IPS-20b (cell line): Measurements from ENCODE around the gene F7.

Experiments
- H3K27ac ChIP-seq: one replicate; pipeline ENCODE4 v1.5.1; 2013; ENCODE audit warnings: low read length
- H3K27me3 ChIP-seq: 2 replicates; pipeline ENCODE4 v1.6.1; 2013; ENCODE audit warnings: mild to moderate bottlenecking, low read length, inconsistent platforms; ENCODE audit not compliant: insufficient read depth
- H3K36me3 ChIP-seq: 2 replicates; pipeline ENCODE4 v1.6.1; 2013; ENCODE audit warnings: low read depth, mild to moderate bottlenecking, inconsistent platforms, low read length, moderate library complexity; ENCODE audit not compliant: insufficient read depth
- H3K4me1 ChIP-seq: 2 replicates; pipeline ENCODE4 v1.6.1; 2013; ENCODE audit warnings: mild to moderate bottlenecking, control low read depth, inconsistent platforms, low read length, moderate library complexity; ENCODE audit not compliant: insufficient read depth
- H3K4me3 ChIP-seq: 2 replicates; pipeline ENCODE4 v1.5.1; 2013; ENCODE audit warnings: mild to moderate bottlenecking, low read length, inconsistent platforms
- H3K9ac ChIP-seq: 2 replicates; pipeline ENCODE4 v1.6.1; 2013; ENCODE audit warnings: low read depth, mild to moderate bottlenecking, inconsistent platforms, low read length, moderate library complexity
- H3K9me3 ChIP-seq: 2 replicates; pipeline ENCODE4 v1.6.1; 2013; ENCODE audit warnings: mild to moderate bottlenecking, low read depth, low read length, inconsistent platforms; ENCODE audit not compliant: insufficient read depth

The F7 gene

GRCh38 chr13:113083022-113083373 lies 22.6 kb upstream of the F7 start:
- Histone ChIP-seq H3K9ac (no peak overlapping the region), H3K9me3 (no peaks in the 10 kb centered on the region), H3K27me3 (no peaks in the 10 kb centered on the region), H3K36me3 (0 out of 2 replicates have a peak, but pooled peaks cover 5% of the 10 kb centered on the region), H3K27ac (no peak overlapping the region), H3K4me3 (no peak overlapping the region), H3K4me1 (no peaks in the 10 kb centered on the region)

GRCh38 chr13:113083402-113084061 lies 22.1 kb upstream of the F7 start:
- H3K9me3 ChIP-seq = no peaks in the 10 kb centered on the region
- H3K36me3 ChIP-seq = 0 out of 2 replicates have a peak, but pooled peaks cover 5% of the 10 kb centered on the region
- no peaks in the 10 kb centered on the region for H3K4me1 ChIP-seq
- H3K9ac ChIP-seq = no peak overlapping the region
- no peak overlapping the region for H3K27ac ChIP-seq
- H3K4me3 ChIP-seq = no peak overlapping the region
- H3K27me3 ChIP-seq = no peaks in the 10 kb centered on the region

GRCh38 chr13:113084094-113084942 lies 21.3 kb upstream of the F7 start:
- H3K4me3 ChIP-seq = no peak overlapping the region
- no peak overlapping the region for H3K27ac ChIP-seq
- no peaks in the 10 kb centered on the region for H3K4me1 ChIP-seq
- no peaks in the 10 kb centered on the region for H3K27me3 ChIP-seq
- H3K9me3 ChIP-seq = no peaks in the 10 kb centered on the region
- no peak overlapping the region for H3K9ac ChIP-seq
- 0 out of 2 replicates have a peak, but pooled peaks cover 5% of the 10 kb centered on the region for H3K36me3 ChIP-seq

- H3K4me3 ChIP-seq = no peak overlapping the region
- H3K36me3 ChIP-seq = 0 out of 2 replicates have a peak, but pooled peaks cover 5% of the 10 kb centered on the region
- no peaks in the 10 kb centered on the region for H3K27me3 ChIP-seq
- H3K4me1 ChIP-seq = peaks cover 7% of the 10 kb centered on the region; the same call in 1 of the 2 replicates
- no peaks in the 10 kb centered on the region for H3K9me3 ChIP-seq
- H3K27ac ChIP-seq = no peak overlapping the region
- no peak overlapping the region for H3K9ac ChIP-seq
Observed at GRCh38 chr13:113084943-113085540, 20.5 kb upstream of the F7 start.

GRCh38 chr13:113086031-113086750 lies 19.4 kb upstream of the F7 start:
- Histone ChIP-seq H3K9ac (no peak overlapping the region), H3K4me1 (peaks cover 8% of the 10 kb centered on the region; the same call in 1 of the 2 replicates), H3K4me3 (no peak overlapping the region), H3K27ac (no peak overlapping the region), H3K36me3 (0 out of 2 replicates have a peak, but pooled peaks cover 5% of the 10 kb centered on the region), H3K9me3 (no peaks in the 10 kb centered on the region), H3K27me3 (no peaks in the 10 kb centered on the region)

GRCh38 chr13:113086991-113087922 lies 18.3 kb upstream of the F7 start:
- no peak overlapping the region for H3K4me3 ChIP-seq
- 0 out of 2 replicates have a peak, but pooled peaks cover 5% of the 10 kb centered on the region for H3K36me3 ChIP-seq
- peaks cover 8% of the 10 kb centered on the region; the same call in 1 of the 2 replicates for H3K4me1 ChIP-seq
- H3K9me3 ChIP-seq = no peaks in the 10 kb centered on the region
- H3K27me3 ChIP-seq = no peaks in the 10 kb centered on the region
- H3K9ac ChIP-seq = no peak overlapping the region
- no peak overlapping the region for H3K27ac ChIP-seq

GRCh38 chr13:113087923-113088690 lies 17.5 kb upstream of the F7 start:
- Histone ChIP-seq H3K4me3 (no peak overlapping the region), H3K4me1 (peaks cover 8% of the 10 kb centered on the region; the same call in 1 of the 2 replicates), H3K9ac (no peak overlapping the region), H3K27ac (no peak overlapping the region), H3K36me3 (0 out of 2 replicates have a peak, but pooled peaks cover 5% of the 10 kb centered on the region), H3K9me3 (no peaks in the 10 kb centered on the region), H3K27me3 (no peaks in the 10 kb centered on the region)

GRCh38 chr13:113088691-113089020 lies 16.9 kb upstream of the F7 start:
- H3K4me1 ChIP-seq = peaks cover 8% of the 10 kb centered on the region; the same call in 1 of the 2 replicates
- no peak overlapping the region for H3K9ac ChIP-seq
- no peaks in the 10 kb centered on the region for H3K9me3 ChIP-seq
- 0 out of 2 replicates have a peak, but pooled peaks cover 5% of the 10 kb centered on the region for H3K36me3 ChIP-seq
- H3K27me3 ChIP-seq = no peaks in the 10 kb centered on the region
- no peak overlapping the region for H3K27ac ChIP-seq
- no peak overlapping the region for H3K4me3 ChIP-seq

GRCh38 chr13:113089693-113090414 lies 15.7 kb upstream of the F7 start:
- no peak overlapping the region; the same call in 1 of the 2 replicates for H3K9ac ChIP-seq
- H3K27me3 ChIP-seq = no peaks in the 10 kb centered on the region
- no peak overlapping the region for H3K27ac ChIP-seq
- H3K4me1 ChIP-seq = peaks cover 8% of the 10 kb centered on the region; the same call in 1 of the 2 replicates
- H3K4me3 ChIP-seq = peak overlapping the region; percentile 12; the same call in 1 of the 2 replicates
- H3K9me3 ChIP-seq = no peaks in the 10 kb centered on the region
- H3K36me3 ChIP-seq = 0 out of 2 replicates have a peak, but pooled peaks cover 5% of the 10 kb centered on the region
